K562 (cell line): Measurements from ENCODE around the gene SPATA32. TPM values are rescaled to one million over a fixed set of nuclear protein-coding genes. Genes with fewer than 3 reads are reported as not detected.
A peak's percentile ranks its signal among the peaks of the same experiment; 100 is the strongest.

ENCODE experiments used
- FOS ChIP-seq: IDR thresholded peaks from 3 replicates; pipeline ENCODE4 v1.6.1; 2011; ENCODE audit not compliant: insufficient read length; ENCODE audit errors: extremely low read depth
- PHF8 ChIP-seq: fragments of 200-600 bp; sonication (generic); IDR thresholded peaks from 2 replicates; pipeline ENCODE4 v1.6.1; 2012; ENCODE audit warnings: mixed run types, mild to moderate bottlenecking, inconsistent platforms, low read length, moderate library complexity, borderline replicate concordance
- RB1 ChIP-seq: fragments of 450-650 bp; IDR thresholded peaks from 2 replicates; pipeline ENCODE4 v1.6.1; 2017; ENCODE audit warnings: low read depth, mild to moderate bottlenecking
- RBFOX2 ChIP-seq: fragments of 200-400 bp; formaldehyde crosslinking; IDR thresholded peaks from 2 replicates; pipeline ENCODE4 v1.6.1; 2017; ENCODE audit warnings: low read depth, mild to moderate bottlenecking, low read length, moderate library complexity
- RBM22 ChIP-seq: fragments of 200-400 bp; formaldehyde crosslinking; IDR thresholded peaks from 2 replicates; pipeline ENCODE4 v1.6.1; 2018; ENCODE audit warnings: low read length, low read depth; ENCODE audit not compliant: poor library complexity, severe bottlenecking
- SIN3A ChIP-seq, 2 experiments: fragments of 150-350 bp in 1 of 2; IDR thresholded peaks; 2 replicates each; pipeline ENCODE4 v1.6.1; 2011 to 2016; ENCODE audit warnings: borderline replicate concordance in 2 of 2, low read depth in 2 of 2, low read length in 2 of 2, mild to moderate bottlenecking in 2 of 2, moderate library complexity in 2 of 2; ENCODE audit not compliant: control insufficient read depth in 1 of 2
- TEAD1 ChIP-seq, 2 experiments: fragments of 450-650 bp in 1 of 2; sonication (generic) in 1 of 2; formaldehyde crosslinking; IDR thresholded peaks; 2 replicates each; pipeline versions ENCODE4 v1.4.0 to v1.8.0; 2020 to 2022; ENCODE audit warnings: mild to moderate bottlenecking in 2 of 2, missing genetic modification reagents in 1 of 2
- ZBTB11 ChIP-seq, 3 experiments: fragments of 200-800 bp in 1 of 3; fragments of 250-450 bp in 1 of 3; fragments of 450-650 bp in 1 of 3; sonication (Bioruptor Pico) in 1 of 3; sonication (Bioruptor generic) in 1 of 3; formaldehyde crosslinking in 1 of 3; IDR thresholded peaks; 2 replicates each; pipeline versions ENCODE4 v1.6.1 to v1.8.0; 2016 to 2022; ENCODE audit warnings: mild to moderate bottlenecking in 2 of 3, missing genetic modification characterization in 2 of 3, missing compliant biosample characterization in 1 of 3, moderate library complexity in 1 of 3
- polyA plus RNA-seq, 8 experiments: library from polyadenylated mRNA; depleted of rRNA in 4 of 8; stranded (reverse) in 5 of 8; unstranded in 3 of 8; fragments of >200 nt; fragmentation: Nextera tagmentation in 2 of 8; fragmentation: Illumina TruSeq in 1 of 8; extraction: Ambion mirVana in 2 of 8; extraction: Trizol in 1 of 8; gene quantifications; 2 replicates each; pipeline versions ENCODE4 v1.2.1 to v1.2.3, GENCODE V29; 2011 to 2014; ENCODE audit warnings: inconsistent platforms in 1 of 8, missing spikeins in 1 of 8
- total RNA-seq, 7 experiments: library from RNA; depleted of rRNA in 6 of 7; stranded (reverse); fragments of >200 nt in 6 of 7; fragmentation: Illumina TruSeq in 2 of 7; extraction: Trizol in 2 of 7; gene quantifications; 2 replicates each; pipeline versions ENCODE4 v1.2.1 to v1.2.3, GENCODE V29; 2011 to 2021; ENCODE audit warnings: low replicate concordance in 1 of 7

Gene SPATA32
- total and polyA plus RNA-seq, 9 of the 15 experiments (the other 6 are each of a cell fraction or from before 2014, with no cell fraction given) = 0.03 to 0.06 TPM; not detected in 7

GRCh38 chr17:45248132-45248957, 13.5 kb downstream of the SPATA32 start (continued):
- peak; percentile 16; the same call in 1 of the 2 replicates for TF ChIP-seq PHF8
- TF ChIP-seq TEAD1 (CRISPR knock-in tag; IDR thresholded peaks at IDR 0.05) = 0 out of 4 replicates have a peak, but pooled peaks of 1 of the 2 experiments have one; percentile 39
- peak; percentile 24 for TF ChIP-seq RBM22
- TF ChIP-seq RBFOX2 = peak; percentile 81
- TF ChIP-seq SIN3A (IDR thresholded peaks at IDR 0.05; ENCODE audit: borderline replicate concordance in 2 of 2, control insufficient read depth in 1 of 2, low read depth in 2 of 2, low read length in 2 of 2) = peak in 1 of 2 experiments; percentile 67; a peak in 1 of 4 replicates
- no peak for TF ChIP-seq FOS
- TF ChIP-seq RB1 = 0 out of 2 replicates have a peak, but pooled peaks have one; percentile 11
- peak in 1 of 3 experiments; percentile 52; a peak in 2 of 6 replicates for TF ChIP-seq ZBTB11 (CRISPR knock-in tag; IDR thresholded peaks at IDR 0.05)
